Activated naive CD4-positive, alpha-beta T cell (primary cell): Measurements from ENCODE around the gene RABEPK.
"Not testable (repeated sequence)": the region's sequence is repeated elsewhere in the genome, so short reads cannot be mapped to it uniquely, and the experiment has no call there.

Source experiments
- DNase-seq, 4 experiments: peaks; one replicate each; lab custom pipeline; 2025; lab: John Stamatoyannopoulos, UW

RABEPK gene

GRCh38 chr9:125194466-125194865 is 5.9 kb upstream of the RABEPK start:
- DNase-seq = not testable (repeated sequence)

- DNase-seq = not testable (repeated sequence)
Observed at GRCh38 chr9:125195591-125195990, 4.8 kb upstream of the RABEPK start.

DNA sequence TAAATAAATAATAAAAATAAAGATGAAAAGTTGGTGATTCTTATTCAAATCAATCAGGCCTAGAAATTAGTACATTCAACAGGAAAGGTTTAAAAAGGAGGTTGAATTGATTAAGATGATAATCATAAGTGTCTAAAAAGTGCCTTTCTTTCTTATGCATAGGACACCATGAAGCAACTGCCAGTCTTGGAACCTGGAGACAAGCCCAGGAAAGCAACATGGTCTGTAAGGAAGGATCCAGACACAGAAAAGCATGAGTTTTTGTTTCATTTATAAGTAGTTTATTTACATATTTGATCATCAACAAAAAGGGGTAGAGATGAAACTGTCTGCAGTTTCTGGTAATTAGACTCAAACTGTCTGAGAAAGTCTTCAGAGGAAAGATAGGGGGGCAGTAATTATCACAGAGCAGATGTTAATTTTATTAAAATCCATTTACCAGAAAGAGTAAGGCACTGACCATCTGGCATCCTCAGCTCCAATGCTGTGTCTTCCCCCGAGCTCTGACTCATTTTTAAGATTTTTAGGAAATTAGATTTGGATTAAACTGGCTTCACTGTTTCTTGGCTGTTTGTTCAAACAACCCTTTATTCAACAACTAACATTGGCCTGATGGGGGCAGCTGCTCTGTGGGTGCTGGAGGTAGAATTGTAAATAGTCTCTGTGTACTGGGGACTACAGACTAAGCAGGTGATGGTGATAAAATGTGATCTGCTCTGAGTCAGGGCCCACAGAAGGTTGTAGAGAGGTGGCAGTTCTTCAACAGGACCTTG is 2.7 kb downstream of the RABEPK start:
- no peak for DNase-seq

DNA sequence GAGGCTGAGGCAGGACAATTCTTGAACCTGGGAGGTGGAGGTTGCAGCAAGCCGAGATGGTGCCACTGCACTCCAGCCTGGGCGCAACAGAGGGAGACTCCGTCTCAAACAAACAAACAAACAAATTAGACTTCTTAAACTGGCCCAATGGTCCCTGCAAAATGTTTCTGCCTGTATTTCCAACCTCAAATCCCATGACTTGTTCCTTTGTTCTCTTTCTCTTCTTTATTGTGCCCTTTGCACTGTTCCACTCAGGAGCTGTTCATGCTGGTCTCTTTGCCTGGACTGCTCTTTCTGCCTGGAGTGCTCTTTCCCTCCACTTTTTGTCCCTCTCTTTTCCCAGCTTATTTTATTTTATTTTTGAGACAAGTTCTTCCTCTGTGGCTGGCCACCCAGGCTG is 4.1 kb downstream of the RABEPK start:
- DNase-seq = no peak

GRCh38 chr9:125214186-125214585 is 13.8 kb downstream of the RABEPK start:
- DNase-seq = no peak

DNA sequence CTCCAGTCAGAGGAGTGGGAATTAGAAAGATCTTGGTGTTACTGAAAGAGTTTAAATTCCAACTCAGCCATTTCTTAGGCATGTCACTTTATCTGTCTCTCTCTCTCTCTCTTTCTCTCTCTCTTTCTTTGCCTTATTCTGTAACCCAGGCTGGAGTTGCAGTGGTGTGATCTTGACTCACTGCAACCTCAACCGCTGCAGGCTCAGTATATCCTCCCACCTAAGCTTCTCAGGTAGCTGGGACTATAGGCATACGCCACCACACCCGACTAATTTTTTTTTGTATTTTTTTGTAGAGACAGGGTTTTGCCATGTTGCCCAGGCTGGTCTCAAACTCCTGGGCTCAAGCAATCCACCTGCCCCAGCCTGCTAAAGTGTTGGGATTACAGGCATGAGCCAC is 18.3 kb downstream of the RABEPK start:
- no peak for DNase-seq

- DNase-seq = not testable (repeated sequence)
Observed at GRCh38 chr9:125224858-125225257, 24.5 kb downstream of the RABEPK start.

- DNase-seq = no peak
Observed at GRCh38 chr9:125227761-125228160, 27.4 kb downstream of the RABEPK start.

GRCh38 chr9:125233678-125234077 is 33.3 kb downstream of the RABEPK start:
- no peak for DNase-seq

DNA sequence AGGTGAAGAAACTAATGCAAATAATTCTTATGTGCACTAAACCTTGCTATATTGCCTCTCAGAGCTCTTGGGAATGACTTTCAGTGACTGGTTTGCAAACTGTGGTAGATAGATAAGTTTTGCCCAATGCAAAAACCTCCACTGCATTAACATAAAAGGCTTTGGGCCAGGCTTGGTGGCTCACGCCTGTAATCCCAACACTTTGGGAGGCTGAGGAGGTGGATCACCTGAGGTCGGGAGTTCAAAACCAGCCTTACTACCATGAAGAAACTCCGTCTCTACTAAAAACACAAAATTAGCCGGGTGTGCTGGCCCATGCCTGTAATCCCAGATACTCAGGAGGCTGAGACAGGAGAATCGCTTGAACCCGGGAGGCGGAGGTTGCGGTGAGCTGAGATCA is 33.8 kb downstream of the RABEPK start:
- not testable (repeated sequence) for DNase-seq

- DNase-seq = no peak
Observed at GRCh38 chr9:125235804-125236519, 35.6 kb downstream of the RABEPK start.

- not testable (repeated sequence) for DNase-seq
Observed at GRCh38 chr9:125236520-125237159, 36.3 kb downstream of the RABEPK start.

DNA sequence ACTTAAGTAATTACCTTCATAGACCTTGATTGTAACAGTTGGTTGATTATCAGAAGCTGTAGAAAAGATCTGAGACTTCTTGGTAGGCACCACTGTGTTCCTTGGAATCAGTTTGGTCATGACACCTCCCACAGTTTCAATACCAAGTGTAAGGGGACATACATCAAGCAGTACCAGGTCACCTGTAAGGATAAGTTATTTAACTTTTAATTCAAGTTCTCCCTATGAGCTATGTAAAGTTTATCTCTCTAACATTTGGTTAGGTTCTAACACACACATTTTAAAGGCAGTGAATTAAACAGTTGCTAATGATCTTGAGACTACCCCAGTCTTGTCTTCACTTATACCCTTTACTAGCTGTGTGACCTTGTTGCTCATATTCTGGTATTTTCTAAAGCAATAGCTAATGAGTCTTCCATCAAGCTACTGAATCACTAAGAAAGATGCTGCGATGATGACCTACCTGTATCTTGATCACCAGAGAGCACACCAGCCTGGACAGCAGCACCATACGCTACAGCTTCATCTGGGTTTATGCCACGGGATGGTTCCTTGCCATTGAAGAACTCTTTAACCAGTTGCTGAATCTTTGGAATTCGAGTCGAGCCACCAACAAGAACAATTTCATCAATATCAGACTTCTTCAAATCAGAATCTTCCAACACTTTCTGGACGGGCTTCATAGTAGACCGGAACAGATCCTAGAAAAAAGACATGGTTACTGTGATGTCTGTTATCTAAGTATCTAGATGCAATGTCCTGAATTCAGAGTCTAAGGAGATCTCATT is 38.0 kb downstream of the RABEPK start:
- DNase-seq = no peak

DNA sequence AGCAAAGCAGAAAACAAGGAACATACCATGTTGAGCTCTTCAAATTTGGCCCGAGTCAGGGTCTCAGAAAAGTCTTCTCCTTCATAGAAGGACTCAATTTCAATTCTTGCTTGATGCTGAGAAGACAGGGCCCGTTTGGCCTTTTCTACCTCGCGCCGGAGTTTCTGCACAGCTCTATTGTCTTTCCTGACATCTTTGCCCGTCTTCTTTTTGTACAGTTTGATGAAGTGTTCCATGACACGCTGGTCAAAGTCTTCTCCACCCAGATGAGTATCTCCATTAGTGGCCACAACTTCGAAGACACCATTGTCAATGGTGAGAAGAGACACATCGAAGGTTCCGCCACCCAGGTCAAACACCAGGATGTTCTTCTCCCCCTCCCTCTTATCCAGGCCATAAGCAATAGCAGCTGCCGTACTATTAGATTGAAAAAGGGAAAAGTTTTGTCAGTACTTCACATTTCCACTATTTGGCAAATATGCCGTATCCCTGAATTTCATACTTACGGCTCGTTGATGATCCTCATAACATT is 38.6 kb downstream of the RABEPK start:
- no peak for DNase-seq

DNA sequence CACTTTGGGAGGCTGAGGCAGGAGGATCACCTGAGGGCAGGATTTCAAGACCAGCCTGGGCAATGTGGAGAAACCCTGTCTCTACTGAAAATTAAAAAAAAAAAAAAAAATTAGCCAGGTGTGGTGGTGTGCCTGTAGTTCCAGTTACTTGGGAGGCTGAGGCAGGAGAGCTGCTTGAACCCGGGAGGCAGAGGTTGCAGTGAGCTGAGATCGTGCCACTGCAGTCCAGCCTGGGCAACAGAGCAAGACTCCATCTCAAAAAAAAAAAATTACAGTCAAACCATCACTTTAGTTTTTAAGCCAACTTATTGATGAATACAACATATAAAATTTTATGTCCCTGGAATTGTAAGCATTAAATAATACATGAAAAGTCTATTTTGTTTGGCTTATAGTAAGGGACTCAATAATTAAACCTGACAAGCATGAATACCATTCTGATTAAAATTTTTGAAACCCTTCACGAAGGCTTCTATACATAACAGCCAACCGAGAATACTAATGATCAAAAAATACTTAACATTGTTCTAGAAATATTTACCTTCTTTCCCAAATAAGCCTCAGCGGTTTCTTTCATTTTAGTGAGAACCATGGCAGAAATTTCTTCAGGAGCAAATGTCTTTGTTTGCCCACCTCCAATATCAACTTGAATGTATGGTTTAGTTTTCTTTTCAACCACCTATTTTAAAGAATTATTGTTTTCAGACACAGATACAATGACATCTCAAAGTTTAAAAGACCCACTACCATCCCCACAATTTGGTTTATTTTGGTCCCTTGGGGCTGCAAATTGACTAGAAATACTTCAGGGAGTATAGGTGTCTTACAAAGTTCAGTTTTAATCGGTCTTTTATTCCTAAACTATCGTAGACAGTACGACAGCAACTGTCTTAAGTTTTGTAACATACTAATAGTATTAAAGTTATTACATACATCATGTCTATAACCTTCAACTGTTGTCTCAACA is 39.6 kb downstream of the RABEPK start:
- DNase-seq = no peak

DNA sequence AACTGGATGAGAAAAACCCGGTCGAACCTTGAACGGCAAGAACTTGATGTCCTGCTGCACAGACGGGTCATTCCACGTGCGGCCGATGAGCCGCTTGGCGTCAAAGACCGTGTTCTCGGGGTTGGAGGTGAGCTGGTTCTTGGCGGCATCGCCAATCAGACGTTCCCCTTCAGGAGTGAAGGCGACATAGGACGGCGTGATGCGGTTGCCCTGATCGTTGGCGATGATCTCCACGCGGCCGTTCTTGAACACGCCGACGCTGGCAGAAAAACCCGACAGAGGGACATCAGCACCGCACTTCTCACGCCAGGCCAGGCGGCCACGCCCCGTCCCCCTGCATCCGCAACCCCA is 40.3 kb downstream of the RABEPK start:
- peak in 3 of 4 experiments; percentile 23 to 48 (median 39) for DNase-seq

DNA sequence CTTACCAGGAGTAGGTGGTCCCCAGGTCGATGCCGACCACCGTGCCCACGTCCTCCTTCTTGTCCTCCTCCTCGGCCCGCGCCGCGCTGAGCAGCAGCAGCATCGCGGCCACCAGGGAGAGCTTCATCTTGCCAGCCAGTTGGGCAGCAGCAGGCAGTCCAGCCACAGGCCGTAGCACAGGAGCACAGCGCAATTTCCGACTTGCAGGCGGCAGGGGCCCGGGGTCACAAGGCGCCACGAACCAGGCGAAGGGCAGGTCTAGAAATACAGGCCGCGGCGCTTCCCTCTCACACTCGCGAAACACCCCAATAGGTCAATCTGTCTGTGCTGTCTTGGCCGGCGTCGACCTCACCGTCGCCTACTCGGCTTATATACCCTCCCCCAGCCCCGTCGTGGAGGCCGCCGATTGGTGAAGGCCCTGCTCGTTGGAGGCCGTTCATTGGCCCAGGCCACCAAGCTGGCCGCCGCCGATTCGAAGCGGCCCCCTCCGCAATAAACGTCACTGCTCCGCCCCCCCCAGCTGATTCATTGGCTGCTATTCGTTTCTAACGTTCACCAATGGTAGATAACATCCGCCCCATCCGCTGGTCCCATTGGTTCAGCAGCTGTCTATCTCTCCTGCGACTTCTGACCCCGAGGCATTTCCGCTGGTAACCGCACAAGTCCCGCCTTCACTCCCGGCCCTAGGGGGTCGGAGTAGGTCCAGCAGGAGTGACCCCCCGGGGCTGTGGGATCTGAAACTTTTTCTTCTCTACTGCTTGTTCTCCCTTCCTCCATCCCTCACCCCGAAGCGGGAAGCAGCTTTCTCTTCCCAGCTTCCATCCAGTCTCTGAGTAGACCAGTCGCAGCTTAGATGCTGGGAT is 40.9 kb downstream of the RABEPK start, which contains the start of gene HSPA5:
Gene HSPA5, minus strand, starts transcription at position 344 of the 863 bp plus-strand sequence. Its CDS starts 217 bp downstream, at position 127.
- DNase-seq = peak; percentile 98 to 99 (median 98)

- peak in 3 of 4 experiments; percentile 27 to 46 (median 44) for DNase-seq
Observed at GRCh38 chr9:125241863-125242739, 41.8 kb downstream of the RABEPK start.
